ENCODE results near the gene CENPO.

DNA sequence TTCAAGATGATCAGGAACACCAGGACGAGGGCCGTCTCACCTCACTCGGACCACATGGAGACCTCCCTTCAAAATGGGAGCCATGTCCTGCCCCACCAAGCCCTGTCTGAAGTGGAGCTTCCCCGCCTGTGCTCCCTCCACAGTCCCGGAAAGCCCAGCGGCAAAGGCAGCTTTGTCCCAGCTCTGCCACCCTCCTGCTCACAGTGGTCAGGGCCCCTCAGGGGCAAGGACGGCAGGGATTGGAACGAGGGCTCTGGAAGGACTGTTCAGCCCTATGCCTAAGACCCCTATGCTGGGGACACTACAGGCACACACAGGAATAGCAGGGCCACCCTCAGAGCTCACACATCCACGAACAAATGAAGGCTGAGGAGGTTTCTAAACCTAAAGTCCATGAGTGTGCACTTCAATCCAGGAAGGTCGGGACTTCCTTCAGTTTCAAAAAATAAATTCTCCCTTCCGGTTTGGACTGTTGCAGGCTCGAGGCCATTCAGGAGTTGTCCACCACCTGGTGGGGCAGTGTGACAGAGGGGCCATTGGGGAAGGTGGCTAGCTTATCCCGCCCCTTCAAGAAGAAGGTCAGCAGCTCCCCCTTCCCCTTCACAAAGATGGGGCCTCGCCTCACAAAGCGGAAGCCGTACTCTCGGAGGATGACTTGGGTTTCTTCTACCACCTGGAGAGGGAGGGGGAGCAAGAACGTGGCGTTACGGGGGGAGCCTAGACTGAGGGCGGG lies 26.4 kb downstream of the CENPO start:
- TF ChIP-seq FOXP1 (CRISPR knock-in tag; IDR thresholded peaks at IDR 0.05; ENCODE audit: borderline replicate concordance) (no peak), SP1 (CRISPR knock-in tag; conservative IDR thresholded peaks at IDR 0.05) (no peak), JAZF1 (CRISPR knock-in tag; IDR thresholded peaks at IDR 0.05) (no peak)
- TF ChIP-seq, protein P1, sequence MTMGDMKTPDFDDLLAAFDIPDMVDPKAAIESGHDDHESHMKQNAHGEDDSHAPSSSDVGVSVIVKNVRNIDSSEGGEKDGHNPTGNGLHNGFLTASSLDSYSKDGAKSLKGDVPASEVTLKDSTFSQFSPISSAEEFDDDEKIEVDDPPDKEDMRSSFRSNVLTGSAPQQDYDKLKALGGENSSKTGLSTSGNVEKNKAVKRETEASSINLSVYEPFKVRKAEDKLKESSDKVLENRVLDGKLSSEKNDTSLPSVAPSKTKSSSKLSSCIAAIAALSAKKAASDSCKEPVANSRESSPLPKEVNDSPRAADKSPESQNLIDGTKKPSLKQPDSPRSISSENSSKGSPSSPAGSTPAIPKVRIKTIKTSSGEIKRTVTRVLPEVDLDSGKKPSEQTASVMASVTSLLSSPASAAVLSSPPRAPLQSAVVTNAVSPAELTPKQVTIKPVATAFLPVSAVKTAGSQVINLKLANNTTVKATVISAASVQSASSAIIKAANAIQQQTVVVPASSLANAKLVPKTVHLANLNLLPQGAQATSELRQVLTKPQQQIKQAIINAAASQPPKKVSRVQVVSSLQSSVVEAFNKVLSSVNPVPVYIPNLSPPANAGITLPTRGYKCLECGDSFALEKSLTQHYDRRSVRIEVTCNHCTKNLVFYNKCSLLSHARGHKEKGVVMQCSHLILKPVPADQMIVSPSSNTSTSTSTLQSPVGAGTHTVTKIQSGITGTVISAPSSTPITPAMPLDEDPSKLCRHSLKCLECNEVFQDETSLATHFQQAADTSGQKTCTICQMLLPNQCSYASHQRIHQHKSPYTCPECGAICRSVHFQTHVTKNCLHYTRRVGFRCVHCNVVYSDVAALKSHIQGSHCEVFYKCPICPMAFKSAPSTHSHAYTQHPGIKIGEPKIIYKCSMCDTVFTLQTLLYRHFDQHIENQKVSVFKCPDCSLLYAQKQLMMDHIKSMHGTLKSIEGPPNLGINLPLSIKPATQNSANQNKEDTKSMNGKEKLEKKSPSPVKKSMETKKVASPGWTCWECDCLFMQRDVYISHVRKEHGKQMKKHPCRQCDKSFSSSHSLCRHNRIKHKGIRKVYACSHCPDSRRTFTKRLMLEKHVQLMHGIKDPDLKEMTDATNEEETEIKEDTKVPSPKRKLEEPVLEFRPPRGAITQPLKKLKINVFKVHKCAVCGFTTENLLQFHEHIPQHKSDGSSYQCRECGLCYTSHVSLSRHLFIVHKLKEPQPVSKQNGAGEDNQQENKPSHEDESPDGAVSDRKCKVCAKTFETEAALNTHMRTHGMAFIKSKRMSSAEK (CRISPR knock-in tag; IDR thresholded peaks at IDR 0.05; ENCODE audit: borderline replicate concordance): no peak
- TF ChIP-seq, protein P2, sequence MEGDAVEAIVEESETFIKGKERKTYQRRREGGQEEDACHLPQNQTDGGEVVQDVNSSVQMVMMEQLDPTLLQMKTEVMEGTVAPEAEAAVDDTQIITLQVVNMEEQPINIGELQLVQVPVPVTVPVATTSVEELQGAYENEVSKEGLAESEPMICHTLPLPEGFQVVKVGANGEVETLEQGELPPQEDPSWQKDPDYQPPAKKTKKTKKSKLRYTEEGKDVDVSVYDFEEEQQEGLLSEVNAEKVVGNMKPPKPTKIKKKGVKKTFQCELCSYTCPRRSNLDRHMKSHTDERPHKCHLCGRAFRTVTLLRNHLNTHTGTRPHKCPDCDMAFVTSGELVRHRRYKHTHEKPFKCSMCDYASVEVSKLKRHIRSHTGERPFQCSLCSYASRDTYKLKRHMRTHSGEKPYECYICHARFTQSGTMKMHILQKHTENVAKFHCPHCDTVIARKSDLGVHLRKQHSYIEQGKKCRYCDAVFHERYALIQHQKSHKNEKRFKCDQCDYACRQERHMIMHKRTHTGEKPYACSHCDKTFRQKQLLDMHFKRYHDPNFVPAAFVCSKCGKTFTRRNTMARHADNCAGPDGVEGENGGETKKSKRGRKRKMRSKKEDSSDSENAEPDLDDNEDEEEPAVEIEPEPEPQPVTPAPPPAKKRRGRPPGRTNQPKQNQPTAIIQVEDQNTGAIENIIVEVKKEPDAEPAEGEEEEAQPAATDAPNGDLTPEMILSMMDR (IDR thresholded peaks at IDR 0.05): no peak
- TF ChIP-seq, protein P3, sequence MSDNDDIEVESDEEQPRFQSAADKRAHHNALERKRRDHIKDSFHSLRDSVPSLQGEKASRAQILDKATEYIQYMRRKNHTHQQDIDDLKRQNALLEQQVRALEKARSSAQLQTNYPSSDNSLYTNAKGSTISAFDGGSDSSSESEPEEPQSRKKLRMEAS (CRISPR knock-in tag; IDR thresholded peaks at IDR 0.05): no peak
- TF ChIP-seq, protein P4, sequence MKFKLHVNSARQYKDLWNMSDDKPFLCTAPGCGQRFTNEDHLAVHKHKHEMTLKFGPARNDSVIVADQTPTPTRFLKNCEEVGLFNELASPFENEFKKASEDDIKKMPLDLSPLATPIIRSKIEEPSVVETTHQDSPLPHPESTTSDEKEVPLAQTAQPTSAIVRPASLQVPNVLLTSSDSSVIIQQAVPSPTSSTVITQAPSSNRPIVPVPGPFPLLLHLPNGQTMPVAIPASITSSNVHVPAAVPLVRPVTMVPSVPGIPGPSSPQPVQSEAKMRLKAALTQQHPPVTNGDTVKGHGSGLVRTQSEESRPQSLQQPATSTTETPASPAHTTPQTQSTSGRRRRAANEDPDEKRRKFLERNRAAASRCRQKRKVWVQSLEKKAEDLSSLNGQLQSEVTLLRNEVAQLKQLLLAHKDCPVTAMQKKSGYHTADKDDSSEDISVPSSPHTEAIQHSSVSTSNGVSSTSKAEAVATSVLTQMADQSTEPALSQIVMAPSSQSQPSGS (CRISPR knock-in tag; IDR thresholded peaks at IDR 0.05; ENCODE audit: borderline replicate concordance, low read depth): no peak
- TF ChIP-seq, protein P5, sequence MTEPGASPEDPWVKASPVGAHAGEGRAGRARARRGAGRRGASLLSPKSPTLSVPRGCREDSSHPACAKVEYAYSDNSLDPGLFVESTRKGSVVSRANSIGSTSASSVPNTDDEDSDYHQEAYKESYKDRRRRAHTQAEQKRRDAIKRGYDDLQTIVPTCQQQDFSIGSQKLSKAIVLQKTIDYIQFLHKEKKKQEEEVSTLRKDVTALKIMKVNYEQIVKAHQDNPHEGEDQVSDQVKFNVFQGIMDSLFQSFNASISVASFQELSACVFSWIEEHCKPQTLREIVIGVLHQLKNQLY (CRISPR knock-in tag; IDR thresholded peaks at IDR 0.05): no peak
